Thoracic aorta (tissue), 2 donors: ENCODE measurements around the gene FRYL. TPM values are rescaled to one million over a fixed set of nuclear protein-coding genes. Genes with fewer than 3 reads are reported as not detected.

Experiments
- ATAC-seq: fragments of 150-250 bp; one replicate; pipeline ENCODE4 v1.8.0; 2017; ENCODE audit warnings: low read depth; ENCODE audit not compliant: insufficient number of reproducible peaks, low FRiP score
- DNase-seq: peaks from one replicate; pipeline ENCODE4 v3.0.0-alpha.2; 2020; ENCODE audit warnings: low spot score
- H3K27ac ChIP-seq, 2 donors: fragments of 200-600 bp; sonication (generic); 1 replicate in 1 of 2; 2 replicates in 1 of 2; pipeline ENCODE4 v1.5.1; 2016; ENCODE audit warnings: mild to moderate bottlenecking in 2 of 2, moderate library complexity in 2 of 2
- H3K27me3 ChIP-seq: fragments of 200-600 bp; sonication (generic); replicated peaks from 2 replicates; pipeline ENCODE4 v1.6.0; 2016; ENCODE audit warnings: mild to moderate bottlenecking; ENCODE audit not compliant: insufficient read depth
- H3K36me3 ChIP-seq: fragments of 200-600 bp; sonication (generic); one replicate; pipeline ENCODE4 v1.5.1; 2016
- H3K4me1 ChIP-seq, 2 donors: fragments of 200-600 bp; sonication (generic); 1 replicate in 1 of 2; 2 replicates in 1 of 2; pipeline versions ENCODE4 v1.5.1 to v1.6.0; 2016; ENCODE audit warnings: low read depth in 2 of 2, mild to moderate bottlenecking in 1 of 2; ENCODE audit not compliant: control insufficient read depth in 1 of 2
- H3K4me3 ChIP-seq: fragments of 200-600 bp; sonication (generic); 2 replicates; pipeline ENCODE4 v1.5.1; 2016; ENCODE audit warnings: mild to moderate bottlenecking
- H3K9me3 ChIP-seq: fragments of 200-600 bp; sonication (generic); 2 replicates; pipeline ENCODE4 v1.5.1; 2016
- CTCF ChIP-seq: fragments of 200-600 bp; sonication (generic); IDR thresholded peaks from one replicate; pipeline ENCODE4 v1.5.1; 2019; ENCODE audit warnings: antibody characterized with exemption
- total RNA-seq, 2 donors: library from RNA; depleted of rRNA; stranded (reverse); fragments of >200 nt; gene quantifications; one replicate each; pipeline versions ENCODE4 v1.1.0 to v1.2.3, GENCODE V29; 2016

Gene FRYL
- total RNA-seq, 2 donors from 2014 or later = 108 to 155 TPM

- no peak overlapping the region for H3K27ac ChIP-seq
- no peaks in the 10 kb centered on the region for H3K4me1 ChIP-seq
- no peak for DNase-seq
- no peak overlapping the region for H3K4me3 ChIP-seq
- TF ChIP-seq CTCF = no peak
- H3K9me3 ChIP-seq = no peaks in the 10 kb centered on the region
- no peaks in the 10 kb centered on the region for H3K27me3 ChIP-seq
- ATAC-seq = no peak
- H3K36me3 ChIP-seq = peaks cover 3% of the 10 kb centered on the region
These were observed 176.6 kb downstream of the FRYL start for GRCh38 chr4:48603366-48604003.

DNA sequence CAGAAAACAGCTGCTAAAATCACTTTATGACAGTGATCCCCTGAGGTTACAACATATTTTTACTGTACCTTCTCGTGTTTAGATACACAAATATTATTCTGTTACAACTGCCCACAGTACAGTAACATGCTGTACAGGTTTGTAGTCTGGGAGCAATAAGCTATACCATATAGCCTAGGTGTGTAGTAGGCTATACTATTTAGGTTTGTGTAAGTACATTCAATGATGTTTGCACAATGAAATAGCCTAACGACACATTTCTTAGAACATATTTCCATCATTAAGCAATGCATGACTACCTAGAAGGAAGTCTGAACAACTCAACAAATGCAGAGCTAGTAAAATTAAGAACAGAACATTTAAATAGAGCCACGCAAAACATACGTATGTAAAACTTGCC lies 177.3 kb downstream of the FRYL start:
- no peaks in the 10 kb centered on the region for H3K4me1 ChIP-seq
- no peak overlapping the region for H3K27ac ChIP-seq
- peaks cover 3% of the 10 kb centered on the region for H3K36me3 ChIP-seq
- no peak for TF ChIP-seq CTCF
- no peak for DNase-seq
- no peak for ATAC-seq
- H3K27me3 ChIP-seq = no peaks in the 10 kb centered on the region
- no peaks in the 10 kb centered on the region for H3K9me3 ChIP-seq
- H3K4me3 ChIP-seq = no peak overlapping the region

- H3K9me3 ChIP-seq = no peaks in the 10 kb centered on the region
- no peaks in the 10 kb centered on the region for H3K4me1 ChIP-seq
- DNase-seq (no peak), ATAC-seq (no peak)
- H3K36me3 ChIP-seq = peaks cover 3% of the 10 kb centered on the region
- no peaks in the 10 kb centered on the region for H3K27me3 ChIP-seq
- H3K4me3 ChIP-seq = no peak overlapping the region
- TF ChIP-seq CTCF = no peak
- H3K27ac ChIP-seq = no peak overlapping the region
These were observed 177.9 kb downstream of the FRYL start for GRCh38 chr4:48602222-48602621.

- ATAC-seq (no peak), DNase-seq (no peak)
- Histone ChIP-seq H3K27ac (no peak overlapping the region), H3K4me1 (no peaks in the 10 kb centered on the region), H3K4me3 (no peak overlapping the region), H3K36me3 (peaks cover 3% of the 10 kb centered on the region), H3K27me3 (no peaks in the 10 kb centered on the region), H3K9me3 (no peaks in the 10 kb centered on the region)
- TF ChIP-seq CTCF = no peak
These were observed 183.7 kb downstream of the FRYL start for GRCh38 chr4:48596336-48596735.

DNA sequence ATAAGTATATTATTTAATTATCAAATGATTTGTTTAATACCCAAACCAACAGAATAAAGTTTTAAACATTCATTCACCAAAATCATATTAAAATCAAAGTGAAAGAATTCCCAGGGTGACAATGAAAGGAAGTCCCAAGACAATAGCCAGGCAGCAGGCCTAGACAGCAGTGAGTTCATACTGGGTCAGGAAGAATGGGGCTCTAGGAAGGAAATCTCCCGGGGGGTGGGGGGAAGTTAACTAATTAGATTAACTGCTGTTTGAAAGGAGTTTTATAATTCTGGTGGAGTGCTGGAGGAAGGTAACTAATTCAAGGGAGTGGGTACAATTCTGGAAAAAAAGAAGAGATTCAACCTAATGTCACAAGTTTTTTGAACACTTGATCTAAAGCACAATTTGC lies 185.9 kb downstream of the FRYL start:
- no peak overlapping the region for H3K27ac ChIP-seq
- H3K27me3 ChIP-seq = no peaks in the 10 kb centered on the region
- peaks cover 8% of the 10 kb centered on the region for H3K36me3 ChIP-seq
- H3K4me3 ChIP-seq = no peak overlapping the region
- TF ChIP-seq CTCF = no peak
- no peaks in the 10 kb centered on the region for H3K4me1 ChIP-seq
- DNase-seq (no peak), ATAC-seq (no peak)
- no peaks in the 10 kb centered on the region for H3K9me3 ChIP-seq
